Fibroblast of lung (primary cell): ENCODE results near the gene MMS19.

Experiments used
- CTCF ChIP-seq, 2 donors: IDR thresholded peaks in 1 of 2; conservative IDR thresholded peaks in 1 of 2; 1 replicate in 1 of 2; 2 replicates in 1 of 2; pipeline ENCODE4 v1.5.1; 2011 to 2012; ENCODE audit warnings: low read length in 2 of 2, control low read depth in 1 of 2, inconsistent platforms in 1 of 2, low read depth in 1 of 2, mild to moderate bottlenecking in 1 of 2
- EZH2 ChIP-seq: IDR thresholded peaks from 2 replicates; pipeline ENCODE4 v1.5.1; 2012; ENCODE audit warnings: low read length, control low read depth, mild to moderate bottlenecking; ENCODE audit errors: missing control alignments

DNA sequence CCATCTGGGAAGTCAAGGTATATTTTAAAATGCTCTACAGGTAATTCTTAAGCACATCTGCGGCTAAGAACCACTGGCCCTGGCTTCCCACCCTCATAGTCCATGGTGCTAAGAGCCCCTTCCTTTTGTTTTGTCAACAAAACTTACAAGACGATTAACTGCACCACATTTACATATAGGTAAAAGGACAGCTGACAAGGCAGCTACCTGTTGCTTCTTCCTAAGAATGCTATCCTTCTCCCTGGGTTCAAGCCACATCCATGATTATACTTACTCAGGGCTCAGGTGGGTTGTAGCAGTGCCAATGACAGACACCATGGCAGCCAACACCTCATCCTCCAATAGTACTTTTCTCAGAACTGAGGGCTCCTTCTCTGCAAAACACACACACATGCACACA, 35.9 kb downstream of the MMS19 start:
- TF ChIP-seq CTCF (conservative IDR thresholded peaks at IDR 0.05 in 1 of 2, IDR thresholded peaks at IDR 0.05 in 1 of 2; ENCODE audit: low read depth in 1 of 2, low read length in 2 of 2) = no peak
- no peak for TF ChIP-seq EZH2
